K562 (cell line): ENCODE data around the gene PAIP2. TPM values are rescaled to one million over a fixed set of nuclear protein-coding genes. Genes with fewer than 3 reads are reported as not detected.

Experiments
- CBX3 ChIP-seq, 2 experiments: IDR thresholded peaks; 1 replicate in 1 of 2; 2 replicates in 1 of 2; pipeline ENCODE4 v1.6.1; 2012; ENCODE audit warnings: inconsistent platforms in 2 of 2, low read length in 2 of 2, borderline replicate concordance in 1 of 2, control low read depth in 1 of 2
- CREM ChIP-seq: IDR thresholded peaks from 2 replicates; pipeline ENCODE4 v1.6.1; 2014; ENCODE audit warnings: antibody characterized with exemption, low read depth
- ESRRA ChIP-seq: fragments of 450-650 bp; IDR thresholded peaks from 2 replicates; pipeline ENCODE4 v1.6.1; 2014; ENCODE audit warnings: low read depth, mild to moderate bottlenecking, moderate library complexity, borderline replicate concordance
- HDAC1 ChIP-seq, 2 experiments: fragments of 450-650 bp; IDR thresholded peaks; 2 replicates each; pipeline ENCODE4 v1.6.1; 2016 to 2017; ENCODE audit warnings: inconsistent platforms in 1 of 2, mild to moderate bottlenecking in 1 of 2, moderate library complexity in 1 of 2
- HMG20A ChIP-seq: fragments of 450-650 bp; formaldehyde crosslinking; conservative IDR thresholded peaks from 2 replicates; pipeline ENCODE4 v1.4.0; 2020; ENCODE audit warnings: mild to moderate bottlenecking, mixed read lengths
- ILK ChIP-seq: fragments of 450-650 bp; IDR thresholded peaks from 2 replicates; pipeline ENCODE4 v1.6.1; 2016; ENCODE audit warnings: missing genetic modification characterization, low read depth, mild to moderate bottlenecking, missing compliant biosample characterization, moderate library complexity, borderline replicate concordance
- IRF2 ChIP-seq: sonication (generic); formaldehyde crosslinking; IDR thresholded peaks from 2 replicates; pipeline ENCODE4 v1.8.1; 2022; ENCODE audit warnings: mild to moderate bottlenecking, missing genetic modification reagents
- KLF16 ChIP-seq: IDR thresholded peaks from 2 replicates; pipeline ENCODE4 v1.6.1; 2016; ENCODE audit warnings: antibody characterized with exemption
- MTA1 ChIP-seq: fragments of 450-650 bp; IDR thresholded peaks from 2 replicates; pipeline ENCODE4 v1.6.1; 2017; ENCODE audit warnings: borderline replicate concordance
- NR3C1 ChIP-seq: sonication (generic); formaldehyde crosslinking; IDR thresholded peaks from 2 replicates; pipeline ENCODE4 v1.8.1; 2022; ENCODE audit warnings: missing genetic modification reagents
- PHF20 ChIP-seq: fragments of 450-650 bp; IDR thresholded peaks from 2 replicates; pipeline ENCODE4 v1.6.1; 2018; ENCODE audit not compliant: partially characterized antibody
- POLR3A ChIP-seq: IDR thresholded peaks from 2 replicates; pipeline ENCODE4 v1.6.1; 2011; ENCODE audit warnings: borderline replicate concordance, mild to moderate bottlenecking, moderate library complexity; ENCODE audit not compliant: insufficient read length, insufficient read depth; ENCODE audit errors: extremely low read depth
- SMARCC2 ChIP-seq: fragments of 450-650 bp; IDR thresholded peaks from 2 replicates; pipeline ENCODE4 v1.6.1; 2017; ENCODE audit warnings: antibody characterized with exemption, moderate library complexity, mild to moderate bottlenecking, low read depth
- SNIP1 ChIP-seq: fragments of 450-650 bp; IDR thresholded peaks from 2 replicates; pipeline ENCODE4 v1.7.1; 2017; ENCODE audit warnings: low read depth, mild to moderate bottlenecking
- SOX6 ChIP-seq: fragments of 450-650 bp; IDR thresholded peaks from 2 replicates; pipeline ENCODE4 v1.6.1; 2014; ENCODE audit warnings: mild to moderate bottlenecking
- SRSF3 ChIP-seq: fragments of 200-400 bp; formaldehyde crosslinking; IDR thresholded peaks from 2 replicates; pipeline ENCODE4 v1.6.1; 2016; ENCODE audit warnings: mild to moderate bottlenecking, low read length, moderate library complexity; ENCODE audit not compliant: insufficient read depth
- SRSF7 ChIP-seq: fragments of 200-400 bp; formaldehyde crosslinking; optimal IDR thresholded peaks from 2 replicates; pipeline ENCODE3; 2017; ENCODE audit warnings: mild to moderate bottlenecking, low read depth, low read length
- ZC3H4 ChIP-seq: sonication (generic); formaldehyde crosslinking; IDR thresholded peaks from 2 replicates; pipeline ENCODE4 v1.9.0; 2021; ENCODE audit warnings: missing genetic modification reagents, borderline replicate concordance
- ZNF143 ChIP-seq: sonication (generic); formaldehyde crosslinking; IDR thresholded peaks from 2 replicates; pipeline ENCODE4 v1.9.0; 2022; ENCODE audit warnings: mild to moderate bottlenecking, missing genetic modification reagents
- ZNF212 ChIP-seq: fragments of 450-650 bp; formaldehyde crosslinking; IDR thresholded peaks from 2 replicates; pipeline ENCODE4 v1.4.0; 2020; ENCODE audit warnings: mild to moderate bottlenecking
- ZNF274 ChIP-seq: IDR thresholded peaks from 2 replicates; pipeline ENCODE4 v1.6.1; 2011; ENCODE audit warnings: low read depth, mild to moderate bottlenecking, low read length, moderate library complexity, borderline replicate concordance
- ZNF785 ChIP-seq: fragments of 250-450 bp; sonication (Bioruptor Pico); IDR thresholded peaks from 2 replicates; pipeline ENCODE4 v1.4.0; 2020; ENCODE audit warnings: mild to moderate bottlenecking
- polyA plus RNA-seq, 8 experiments: library from polyadenylated mRNA; depleted of rRNA in 4 of 8; stranded (reverse) in 5 of 8; unstranded in 3 of 8; fragments of >200 nt; fragmentation: Nextera tagmentation in 2 of 8; fragmentation: Illumina TruSeq in 1 of 8; extraction: Ambion mirVana in 2 of 8; extraction: Trizol in 1 of 8; gene quantifications; 2 replicates each; pipeline versions ENCODE4 v1.2.1 to v1.2.3, GENCODE V29; 2011 to 2014; ENCODE audit warnings: inconsistent platforms in 1 of 8, missing spikeins in 1 of 8
- total RNA-seq, 7 experiments: library from RNA; depleted of rRNA in 6 of 7; stranded (reverse); fragments of >200 nt in 6 of 7; fragmentation: Illumina TruSeq in 2 of 7; extraction: Trizol in 2 of 7; gene quantifications; 2 replicates each; pipeline versions ENCODE4 v1.2.1 to v1.2.3, GENCODE V29; 2011 to 2021; ENCODE audit warnings: low replicate concordance in 1 of 7
- TF ChIP-seq, protein P1 (sequence below): fragments of 450-650 bp; IDR thresholded peaks from 2 replicates; pipeline ENCODE4 v1.6.1; 2016; ENCODE audit warnings: low read depth, mild to moderate bottlenecking, moderate library complexity
- TF ChIP-seq, protein P2 (sequence below): fragments of 450-650 bp; conservative IDR thresholded peaks from 2 replicates; pipeline ENCODE4 v1.6.1; 2016; ENCODE audit warnings: missing genetic modification characterization, low read depth, mild to moderate bottlenecking, missing compliant biosample characterization, moderate library complexity
- TF ChIP-seq, protein P3 (sequence below): sonication (generic); formaldehyde crosslinking; IDR thresholded peaks from 2 replicates; pipeline ENCODE4 v1.8.0; 2022; ENCODE audit warnings: mild to moderate bottlenecking, low read depth, missing genetic modification reagents
- TF ChIP-seq, protein P4 (sequence below), 2 experiments: fragments of 450-650 bp in 1 of 2; sonication (generic) in 1 of 2; formaldehyde crosslinking; conservative IDR thresholded peaks; 2 replicates each; pipeline versions ENCODE4 v1.4.0 to v1.8.1; 2020 to 2022; ENCODE audit warnings: mild to moderate bottlenecking in 1 of 2, missing genetic modification reagents in 1 of 2

Gene PAIP2
- total and polyA plus RNA-seq, 9 of the 15 experiments (the other 6 are each of a cell fraction or from before 2014, with no cell fraction given) = 78.3 to 187 (median 128) TPM

DNA sequence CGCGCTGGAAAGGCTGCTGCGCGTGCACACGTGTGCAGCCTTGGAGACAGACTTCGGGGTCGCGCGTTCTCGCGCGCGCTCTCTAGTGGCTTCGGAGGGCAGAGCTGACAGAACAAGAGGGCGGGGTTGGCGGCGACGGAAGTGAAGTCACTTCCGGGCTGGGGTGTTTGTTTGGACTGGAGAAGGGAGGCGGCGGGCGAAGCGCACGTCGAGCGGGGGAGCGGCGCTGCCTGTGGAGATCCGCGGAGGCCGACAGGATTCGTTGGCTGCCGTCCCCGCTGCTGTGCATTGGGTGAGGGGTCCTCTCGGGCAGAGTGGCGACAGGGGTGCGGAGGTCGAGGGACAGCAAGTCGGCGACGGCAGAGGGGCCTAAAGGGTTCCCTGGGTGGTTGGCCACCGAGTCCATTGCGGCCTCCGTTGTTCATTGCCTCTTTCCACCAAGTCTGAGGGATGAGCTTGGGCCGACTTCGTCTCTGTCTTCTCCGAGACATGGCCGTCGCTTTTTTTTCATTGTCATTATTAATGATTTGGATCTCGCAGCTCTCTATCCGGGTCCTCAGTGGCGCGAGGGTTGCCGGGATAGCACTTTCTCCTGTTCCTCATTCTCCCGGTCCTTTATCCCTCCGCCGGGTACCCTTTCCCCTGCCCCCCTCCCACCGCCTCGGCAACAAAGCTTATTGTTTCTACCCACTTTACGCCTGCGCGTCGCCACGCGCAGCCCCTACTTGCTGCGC, at the start of gene PAIP2 (continued):
- TF ChIP-seq, protein P1, sequence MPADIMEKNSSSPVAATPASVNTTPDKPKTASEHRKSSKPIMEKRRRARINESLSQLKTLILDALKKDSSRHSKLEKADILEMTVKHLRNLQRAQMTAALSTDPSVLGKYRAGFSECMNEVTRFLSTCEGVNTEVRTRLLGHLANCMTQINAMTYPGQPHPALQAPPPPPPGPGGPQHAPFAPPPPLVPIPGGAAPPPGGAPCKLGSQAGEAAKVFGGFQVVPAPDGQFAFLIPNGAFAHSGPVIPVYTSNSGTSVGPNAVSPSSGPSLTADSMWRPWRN = no peak; the same call in 1 of the 2 replicates
- TF ChIP-seq SOX6 (peak; percentile 96), IRF2 (no peak), SNIP1 (no peak), CREM (peak; percentile 95), NR3C1 (CRISPR knock-in tag) (0 out of 2 replicates have a peak, but pooled peaks have one; percentile 26), ILK (no peak), SRSF3 (no peak), ZNF212 (no peak), HMG20A (no peak), KLF16 (no peak; the same call in 1 of the 2 replicates), CBX3 (IDR thresholded peaks at IDR 0.05; ENCODE audit: borderline replicate concordance in 1 of 2, low read length in 2 of 2) (peak in 1 of 2 experiments; percentile 64; a peak in 1 of 3 replicates), PHF20 (peak; percentile 86), ESRRA (peak; percentile 39), SRSF7 (no peak), ZNF274 (no peak), POLR3A (no peak), MTA1 (no peak; the same call in 1 of the 2 replicates), ZNF785 (CRISPR knock-in tag) (no peak), SMARCC2 (no peak), ZNF143 (CRISPR knock-in tag) (peak; percentile 58; the same call in 1 of the 2 replicates), ZC3H4 (0 out of 2 replicates have a peak, but pooled peaks have one; percentile 81), HDAC1 (IDR thresholded peaks at IDR 0.05) (peak in 1 of 2 experiments; percentile 83; a peak in 2 of 4 replicates)
- TF ChIP-seq, protein P2, sequence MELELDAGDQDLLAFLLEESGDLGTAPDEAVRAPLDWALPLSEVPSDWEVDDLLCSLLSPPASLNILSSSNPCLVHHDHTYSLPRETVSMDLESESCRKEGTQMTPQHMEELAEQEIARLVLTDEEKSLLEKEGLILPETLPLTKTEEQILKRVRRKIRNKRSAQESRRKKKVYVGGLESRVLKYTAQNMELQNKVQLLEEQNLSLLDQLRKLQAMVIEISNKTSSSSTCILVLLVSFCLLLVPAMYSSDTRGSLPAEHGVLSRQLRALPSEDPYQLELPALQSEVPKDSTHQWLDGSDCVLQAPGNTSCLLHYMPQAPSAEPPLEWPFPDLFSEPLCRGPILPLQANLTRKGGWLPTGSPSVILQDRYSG (tag) = 0 out of 2 replicates have a peak, but pooled peaks have one; percentile 39
- TF ChIP-seq, protein P3, sequence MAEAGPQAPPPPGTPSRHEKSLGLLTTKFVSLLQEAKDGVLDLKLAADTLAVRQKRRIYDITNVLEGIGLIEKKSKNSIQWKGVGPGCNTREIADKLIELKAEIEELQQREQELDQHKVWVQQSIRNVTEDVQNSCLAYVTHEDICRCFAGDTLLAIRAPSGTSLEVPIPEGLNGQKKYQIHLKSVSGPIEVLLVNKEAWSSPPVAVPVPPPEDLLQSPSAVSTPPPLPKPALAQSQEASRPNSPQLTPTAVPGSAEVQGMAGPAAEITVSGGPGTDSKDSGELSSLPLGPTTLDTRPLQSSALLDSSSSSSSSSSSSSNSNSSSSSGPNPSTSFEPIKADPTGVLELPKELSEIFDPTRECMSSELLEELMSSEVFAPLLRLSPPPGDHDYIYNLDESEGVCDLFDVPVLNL (CRISPR knock-in tag) = peak; percentile 26; the same call in 1 of the 2 replicates
- TF ChIP-seq, protein P4, sequence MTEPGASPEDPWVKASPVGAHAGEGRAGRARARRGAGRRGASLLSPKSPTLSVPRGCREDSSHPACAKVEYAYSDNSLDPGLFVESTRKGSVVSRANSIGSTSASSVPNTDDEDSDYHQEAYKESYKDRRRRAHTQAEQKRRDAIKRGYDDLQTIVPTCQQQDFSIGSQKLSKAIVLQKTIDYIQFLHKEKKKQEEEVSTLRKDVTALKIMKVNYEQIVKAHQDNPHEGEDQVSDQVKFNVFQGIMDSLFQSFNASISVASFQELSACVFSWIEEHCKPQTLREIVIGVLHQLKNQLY (CRISPR knock-in tag; conservative IDR thresholded peaks at IDR 0.05) = no peak
